ENCODE measurements around the gene CSNK1G3. TPM values are rescaled to one million over a fixed set of nuclear protein-coding genes. Genes with fewer than 3 reads are reported as not detected.
"Not testable (repeated sequence)": the region's sequence is repeated elsewhere in the genome, so short reads cannot be mapped to it uniquely, and the experiment has no call there.

CSNK1G3 gene
- 65.7 and 65.9 TPM in 2 replicates for total RNA-seq
- long read RNA-seq, full-length matches to known transcripts: 5 of 39 reads
- long read RNA-seq, partial matches to known transcripts: 7 of 39 reads
- long read RNA-seq, other reads (novel, unspliced or antisense): 27 of 39 reads

DNA sequence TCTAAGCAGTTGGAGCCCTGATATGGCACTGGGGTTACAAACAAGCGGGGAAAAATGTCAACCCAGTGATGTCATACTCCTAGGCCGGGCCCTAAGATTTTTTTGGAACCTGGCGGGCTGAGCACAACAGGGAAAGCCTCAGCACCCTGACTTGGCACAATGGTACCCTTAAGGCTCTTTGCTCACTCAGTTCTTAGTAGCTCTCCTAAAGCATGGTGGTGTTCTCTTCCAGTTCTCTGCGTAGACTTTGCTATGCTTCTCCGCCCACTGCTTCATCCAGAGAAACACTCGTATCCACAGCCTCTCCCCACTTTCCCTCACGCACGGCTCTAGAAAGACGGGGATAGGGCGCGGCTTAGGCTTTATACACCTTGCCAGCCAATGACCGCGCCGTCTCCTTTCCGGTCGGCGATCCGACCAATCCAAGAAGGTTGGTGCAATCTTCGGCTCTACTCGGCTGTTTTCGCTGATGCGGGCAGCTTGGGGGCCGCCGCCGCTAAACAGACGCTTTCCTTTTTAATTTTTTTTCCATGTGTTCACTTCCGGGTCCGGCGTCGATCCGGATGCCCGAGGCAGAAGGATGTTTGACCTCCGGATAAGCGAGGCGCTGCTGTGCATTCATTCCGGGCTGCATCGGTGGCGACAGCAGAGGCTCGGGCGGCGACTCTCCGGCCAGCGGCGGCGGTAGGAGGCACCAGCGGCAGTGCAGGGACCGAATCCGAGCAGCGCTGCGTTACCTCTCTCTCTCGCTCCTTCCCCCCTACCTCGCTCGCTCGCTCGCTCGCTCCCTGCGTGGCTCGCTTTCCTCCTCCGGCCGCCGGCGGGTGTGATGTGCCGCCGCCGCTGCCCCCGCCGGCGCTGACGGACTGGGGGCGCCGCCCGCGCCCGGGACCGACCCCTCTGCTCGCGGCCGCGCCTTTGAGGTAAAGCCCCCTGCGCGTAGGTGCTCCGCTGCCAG lies at the start of gene CSNK1G3:
Gene CSNK1G3 (plus strand): TSS at position 530 of the 958 bp plus-strand sequence. CDS start 33,487 bp downstream, outside the sequence.
- Mint-ChIP-seq H3K4me3 (ENCODE audit: low read depth) (peak within 1 kb of the TSS; percentile 97), H3K9me3 (ENCODE audit: low read depth) (no peaks in the 10 kb centered on the region), H3K36me3 (ENCODE audit: insufficient read depth) (no peaks in the 10 kb centered on the region), H3K27me3 (peaks cover 2% of the 10 kb centered on the region), H3K4me1 (ENCODE audit: low read depth) (peaks cover 21% of the 10 kb centered on the region), H3K27ac (peak within 1 kb of the TSS; percentile 99)
- DNase-seq (ENCODE audit: low spot score, unreplicated experiment): peak; percentile 88
- TF ChIP-seq CTCF (IDR thresholded peaks at IDR 0.05; ENCODE audit: unreplicated experiment): no peak

DNA sequence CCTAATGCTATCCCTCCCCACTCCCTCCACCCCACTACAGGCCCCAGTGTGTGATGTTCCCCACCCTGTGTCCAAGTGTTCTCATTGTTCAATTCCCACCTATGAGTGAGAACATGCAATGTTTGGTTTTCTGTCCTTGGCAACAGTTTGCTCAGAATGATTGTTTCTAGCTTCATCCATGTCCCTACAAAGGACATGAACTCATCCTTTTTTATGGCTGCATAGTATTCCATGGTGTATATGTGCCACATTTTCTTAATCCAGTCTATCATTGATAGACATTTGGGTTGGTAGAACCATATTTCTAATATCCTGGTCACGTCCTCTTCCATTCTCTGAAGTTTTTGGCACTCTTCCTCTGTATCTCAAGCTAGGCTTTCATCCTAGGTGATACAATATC lies 45.1 kb upstream of the CSNK1G3 start:
- not testable (repeated sequence) for H3K27ac Mint-ChIP-seq; H3K27me3 Mint-ChIP-seq; H3K4me3 Mint-ChIP-seq (ENCODE audit: low read depth); H3K36me3 Mint-ChIP-seq (ENCODE audit: insufficient read depth); DNase-seq (ENCODE audit: low spot score, unreplicated experiment); H3K4me1 Mint-ChIP-seq (ENCODE audit: low read depth); H3K9me3 Mint-ChIP-seq (ENCODE audit: low read depth)

DNA sequence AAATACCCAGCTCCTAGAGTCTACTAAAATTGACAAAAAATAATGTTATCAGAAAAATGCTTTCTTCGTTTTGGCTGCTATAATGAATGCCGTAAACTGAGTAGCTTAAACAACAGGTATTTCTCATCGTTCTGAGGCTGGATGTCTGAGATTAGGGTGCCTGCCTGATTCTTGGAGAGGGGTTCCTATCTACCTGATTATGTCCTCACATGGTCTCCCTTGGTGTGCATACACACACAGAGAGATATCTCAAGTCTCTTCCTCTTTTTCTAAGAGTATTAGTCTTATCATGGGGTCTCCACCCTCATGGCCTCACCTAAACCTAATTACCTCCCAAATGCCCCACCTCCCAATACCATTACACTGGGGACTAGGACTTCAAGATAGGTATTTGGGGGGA lies 40.6 kb upstream of the CSNK1G3 start:
- no peaks in the 10 kb centered on the region for H3K4me1 Mint-ChIP-seq (ENCODE audit: low read depth)
- TF ChIP-seq CTCF (IDR thresholded peaks at IDR 0.05; ENCODE audit: unreplicated experiment): no peak

DNA sequence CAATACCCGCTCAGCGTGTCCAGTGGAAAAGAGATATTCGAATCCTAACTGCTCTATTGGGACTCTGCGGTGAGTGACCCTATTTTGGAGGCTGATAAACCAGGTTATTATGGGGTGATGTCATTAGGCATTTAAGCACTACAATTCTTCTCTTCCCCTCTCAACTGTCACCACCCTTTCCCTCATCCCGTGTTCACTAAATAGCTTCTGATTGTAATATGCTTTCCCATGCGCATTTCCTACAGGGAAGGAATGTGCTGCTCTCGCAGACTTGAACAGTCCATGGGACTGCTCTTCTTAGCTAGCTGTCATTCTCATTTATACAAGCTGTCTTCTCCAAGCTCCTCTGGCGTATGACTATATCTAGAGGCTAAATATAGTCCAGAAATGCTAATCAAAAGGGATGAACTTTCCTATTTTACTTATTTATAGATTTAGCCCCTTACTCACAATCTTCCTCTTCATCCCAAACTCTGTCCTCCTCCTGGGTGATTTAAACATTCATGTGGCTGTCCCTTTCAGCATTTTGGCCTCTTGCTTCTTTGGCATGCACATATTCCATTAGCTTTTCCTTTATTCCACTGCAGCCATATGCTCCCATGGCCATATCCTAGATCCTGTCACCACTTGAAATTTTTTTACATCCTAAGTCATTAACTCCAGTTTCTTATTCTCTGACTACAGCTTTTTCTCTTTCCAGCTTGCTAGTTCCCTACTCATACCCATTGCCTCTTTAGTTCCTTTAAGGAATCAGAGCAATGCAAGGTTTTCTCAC lies 39.6 kb upstream of the CSNK1G3 start:
- H3K4me1 Mint-ChIP-seq (ENCODE audit: low read depth): no peaks in the 10 kb centered on the region
- DNase-seq (ENCODE audit: low spot score, unreplicated experiment): no peak
- H3K27ac Mint-ChIP-seq: no peak overlapping the region
- H3K4me3 Mint-ChIP-seq (ENCODE audit: low read depth): no peak overlapping the region
- peaks cover 1% of the 10 kb centered on the region for H3K9me3 Mint-ChIP-seq (ENCODE audit: low read depth)
- peaks cover 3% of the 10 kb centered on the region for H3K27me3 Mint-ChIP-seq
- H3K36me3 Mint-ChIP-seq (ENCODE audit: insufficient read depth): no peaks in the 10 kb centered on the region
- TF ChIP-seq CTCF (IDR thresholded peaks at IDR 0.05; ENCODE audit: unreplicated experiment): no peak

More for the DNA sequence above, 40.6 kb upstream of the CSNK1G3 start:
- Mint-ChIP-seq H3K9me3 (ENCODE audit: low read depth) (peaks cover 6% of the 10 kb centered on the region), H3K4me3 (ENCODE audit: low read depth) (no peak overlapping the region), H3K27ac (no peak overlapping the region), H3K36me3 (ENCODE audit: insufficient read depth) (no peaks in the 10 kb centered on the region), H3K27me3 (peaks cover 3% of the 10 kb centered on the region)
- DNase-seq (ENCODE audit: low spot score, unreplicated experiment): no peak

DNA sequence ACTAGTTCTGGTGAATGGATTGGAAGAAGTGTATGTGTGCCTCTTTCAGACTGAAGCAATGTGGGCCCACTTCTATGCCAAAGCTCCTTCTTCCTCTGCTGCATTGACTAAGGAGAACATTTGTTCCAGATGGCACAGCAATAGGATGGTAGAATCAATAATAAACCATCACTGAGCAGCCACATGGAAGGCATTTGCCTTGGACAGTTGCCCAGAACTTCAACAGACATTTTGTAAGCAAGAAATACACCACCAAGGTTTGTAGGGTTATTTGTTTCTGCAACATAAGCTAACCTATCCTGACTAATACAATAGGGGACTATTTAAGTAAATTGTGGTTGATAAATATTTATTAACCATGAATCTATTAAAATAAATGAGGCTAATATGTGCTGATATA lies 37.7 kb upstream of the CSNK1G3 start:
- no peak for TF ChIP-seq CTCF (IDR thresholded peaks at IDR 0.05; ENCODE audit: unreplicated experiment)
- no peaks in the 10 kb centered on the region for H3K36me3 Mint-ChIP-seq (ENCODE audit: insufficient read depth)
- no peak overlapping the region for H3K4me3 Mint-ChIP-seq (ENCODE audit: low read depth)
- H3K27ac Mint-ChIP-seq: no peak overlapping the region
- no peak for DNase-seq (ENCODE audit: low spot score, unreplicated experiment)
- no peaks in the 10 kb centered on the region for H3K4me1 Mint-ChIP-seq (ENCODE audit: low read depth)
- no peaks in the 10 kb centered on the region for H3K9me3 Mint-ChIP-seq (ENCODE audit: low read depth)
- H3K27me3 Mint-ChIP-seq: peaks cover 3% of the 10 kb centered on the region

Measured in progenitor cell of endocrine pancreas (in vitro differentiated cells).